ENCODE results near the gene MRPS14.

Gene MRPS14

DNA sequence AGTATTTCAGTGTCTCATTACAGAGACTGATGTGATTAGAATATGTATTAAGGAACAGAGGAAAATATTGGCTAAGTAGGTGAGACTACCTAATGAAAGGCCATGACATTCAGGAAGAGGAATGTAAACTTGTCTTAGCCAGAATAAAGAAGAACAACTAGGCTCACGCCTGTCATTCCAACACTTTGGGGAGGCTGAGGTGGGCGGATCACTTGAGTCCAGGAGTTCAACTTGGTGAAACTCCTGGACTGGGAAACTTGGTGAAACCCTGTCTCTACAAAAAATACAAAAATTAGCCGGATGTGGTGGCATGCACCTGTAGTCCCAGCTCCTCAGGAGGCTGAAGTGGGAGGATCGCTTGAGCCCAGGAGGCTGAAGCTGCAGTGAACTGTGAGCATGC, 38.3 kb downstream of the MRPS14 start:
- H3K4me3 ChIP-seq (ENCODE audit: low read depth, low read length): no peak overlapping the region
- TF ChIP-seq, protein P1, sequence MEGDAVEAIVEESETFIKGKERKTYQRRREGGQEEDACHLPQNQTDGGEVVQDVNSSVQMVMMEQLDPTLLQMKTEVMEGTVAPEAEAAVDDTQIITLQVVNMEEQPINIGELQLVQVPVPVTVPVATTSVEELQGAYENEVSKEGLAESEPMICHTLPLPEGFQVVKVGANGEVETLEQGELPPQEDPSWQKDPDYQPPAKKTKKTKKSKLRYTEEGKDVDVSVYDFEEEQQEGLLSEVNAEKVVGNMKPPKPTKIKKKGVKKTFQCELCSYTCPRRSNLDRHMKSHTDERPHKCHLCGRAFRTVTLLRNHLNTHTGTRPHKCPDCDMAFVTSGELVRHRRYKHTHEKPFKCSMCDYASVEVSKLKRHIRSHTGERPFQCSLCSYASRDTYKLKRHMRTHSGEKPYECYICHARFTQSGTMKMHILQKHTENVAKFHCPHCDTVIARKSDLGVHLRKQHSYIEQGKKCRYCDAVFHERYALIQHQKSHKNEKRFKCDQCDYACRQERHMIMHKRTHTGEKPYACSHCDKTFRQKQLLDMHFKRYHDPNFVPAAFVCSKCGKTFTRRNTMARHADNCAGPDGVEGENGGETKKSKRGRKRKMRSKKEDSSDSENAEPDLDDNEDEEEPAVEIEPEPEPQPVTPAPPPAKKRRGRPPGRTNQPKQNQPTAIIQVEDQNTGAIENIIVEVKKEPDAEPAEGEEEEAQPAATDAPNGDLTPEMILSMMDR (IDR thresholded peaks at IDR 0.05; ENCODE audit: borderline replicate concordance, insufficient read depth, low read depth, low read length): no peak

GRCh38 chr1:174982971-174983689, 40.1 kb downstream of the MRPS14 start:
- no peak overlapping the region for H3K4me3 ChIP-seq (ENCODE audit: low read depth, low read length)
- TF ChIP-seq, protein P1 (IDR thresholded peaks at IDR 0.05; ENCODE audit: borderline replicate concordance, insufficient read depth, low read depth, low read length): peak; percentile 45; the same call in 1 of the 2 replicates

- H3K4me3 ChIP-seq (ENCODE audit: low read depth, low read length): no peak overlapping the region
- TF ChIP-seq, protein P1 (IDR thresholded peaks at IDR 0.05; ENCODE audit: borderline replicate concordance, insufficient read depth, low read depth, low read length): no peak
Observed at GRCh38 chr1:174976436-174977108, 46.7 kb downstream of the MRPS14 start.

DNA sequence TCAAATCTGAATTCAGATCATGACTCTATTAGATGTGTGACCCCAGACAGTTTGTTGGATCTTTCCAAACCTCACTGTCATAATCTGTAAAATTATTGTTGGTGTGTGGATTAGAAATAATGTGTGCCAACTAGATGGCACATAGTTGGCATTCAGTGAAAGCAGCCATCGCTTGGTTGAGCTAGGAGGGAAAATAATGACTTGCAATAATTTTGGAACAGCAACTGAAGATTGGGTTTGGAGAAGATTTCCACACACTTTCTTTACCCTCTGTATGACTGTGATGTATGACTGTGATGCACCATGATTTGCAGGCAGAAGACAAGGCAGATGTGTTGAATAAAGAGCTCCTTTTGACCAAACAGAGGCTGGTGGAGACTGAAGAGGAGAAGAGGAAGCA, 47.5 kb downstream of the MRPS14 start:
- TF ChIP-seq, protein P1 (IDR thresholded peaks at IDR 0.05; ENCODE audit: borderline replicate concordance, insufficient read depth, low read depth, low read length): no peak
- H3K4me3 ChIP-seq (ENCODE audit: low read depth, low read length): no peak overlapping the region

DNA sequence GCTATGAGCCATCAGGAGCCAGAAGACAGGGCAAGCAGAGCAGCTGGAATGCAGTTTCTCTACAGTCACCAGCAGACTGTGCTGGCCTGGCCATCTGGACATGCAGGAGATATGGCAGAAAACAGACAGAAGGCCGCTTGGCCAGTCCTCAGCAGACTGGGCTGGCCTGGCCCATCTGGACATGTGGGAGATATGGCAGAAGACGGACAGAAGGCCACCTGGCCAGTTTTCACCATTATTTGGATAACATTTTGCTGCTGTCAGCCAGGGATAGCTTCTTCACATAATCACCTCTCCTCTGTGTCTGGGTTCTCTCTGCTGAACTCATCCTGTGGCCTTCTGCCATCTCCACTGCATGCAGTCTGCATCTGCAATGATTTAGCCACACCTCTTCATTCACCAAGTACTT, 48.5 kb downstream of the MRPS14 start:
- no peak overlapping the region for H3K4me3 ChIP-seq (ENCODE audit: low read depth, low read length)
- TF ChIP-seq, protein P1 (IDR thresholded peaks at IDR 0.05; ENCODE audit: borderline replicate concordance, insufficient read depth, low read depth, low read length): no peak

- TF ChIP-seq, protein P1 (IDR thresholded peaks at IDR 0.05; ENCODE audit: borderline replicate concordance, insufficient read depth, low read depth, low read length): no peak
- no peak overlapping the region for H3K4me3 ChIP-seq (ENCODE audit: low read depth, low read length)
Observed at GRCh38 chr1:174971902-174972301, 51.3 kb downstream of the MRPS14 start.

DNA sequence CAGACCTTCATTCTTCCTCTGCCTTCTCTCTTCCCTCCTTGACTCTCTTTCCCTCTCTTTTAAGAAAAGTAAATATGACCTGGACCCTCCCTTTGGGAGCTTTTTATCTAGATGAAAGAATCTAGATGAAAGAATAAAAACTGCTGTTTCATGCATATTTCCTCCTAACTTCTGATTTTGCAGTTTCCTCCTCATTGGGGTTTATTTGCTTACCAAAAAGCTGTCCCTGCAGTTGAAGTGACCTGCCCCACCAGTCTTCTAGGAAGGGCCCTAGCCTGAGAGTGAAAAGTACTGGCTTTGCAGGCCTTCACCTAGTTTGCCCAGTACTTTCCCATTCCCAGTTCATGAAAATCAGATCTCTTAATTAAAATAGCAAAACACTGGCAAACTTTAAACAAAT, 51.8 kb downstream of the MRPS14 start:
- H3K4me3 ChIP-seq (ENCODE audit: low read depth, low read length): no peak overlapping the region
- TF ChIP-seq, protein P1 (IDR thresholded peaks at IDR 0.05; ENCODE audit: borderline replicate concordance, insufficient read depth, low read depth, low read length): no peak

Data from GM12875 (cell line).